GM12872 (cell line): ENCODE data around the gene LRRK1.

Experiments used
- TF ChIP-seq, protein P1 (sequence below): IDR thresholded peaks from 3 replicates; pipeline ENCODE4 v1.5.1; 2011; ENCODE audit warnings: low read depth, mild to moderate bottlenecking, low read length, moderate library complexity; ENCODE audit not compliant: insufficient read depth

The LRRK1 gene

DNA sequence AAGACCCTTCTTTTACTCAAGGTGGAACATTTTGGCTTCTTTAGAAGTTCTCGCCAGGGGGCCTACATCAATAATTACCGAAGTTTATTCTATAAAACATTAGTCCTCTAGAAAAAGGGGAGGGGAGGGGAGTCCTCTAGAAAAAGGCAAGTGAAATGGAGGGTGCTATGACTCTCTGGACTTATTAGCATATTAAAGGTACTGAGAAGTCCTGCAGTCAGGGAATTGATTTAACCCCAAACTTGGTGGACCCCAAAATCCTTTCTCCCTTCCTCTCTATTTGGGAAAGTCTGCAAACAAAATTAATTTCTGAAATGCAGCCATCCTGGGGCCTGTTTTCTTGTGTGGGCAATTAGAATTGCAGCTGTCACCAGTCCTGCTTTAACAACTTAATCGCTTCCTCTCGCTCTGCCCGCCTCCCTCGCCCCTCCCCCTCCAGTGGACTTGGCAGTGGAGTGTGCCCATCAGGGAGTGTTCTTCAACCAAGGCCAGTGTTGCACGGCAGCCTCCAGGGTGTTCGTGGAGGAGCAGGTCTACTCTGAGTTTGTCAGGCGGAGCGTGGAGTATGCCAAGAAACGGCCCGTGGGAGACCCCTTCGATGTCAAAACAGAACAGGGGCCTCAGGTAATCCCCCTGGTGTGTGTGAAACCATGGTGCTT is 18.9 kb upstream of the LRRK1 start:
- TF ChIP-seq, protein P1, sequence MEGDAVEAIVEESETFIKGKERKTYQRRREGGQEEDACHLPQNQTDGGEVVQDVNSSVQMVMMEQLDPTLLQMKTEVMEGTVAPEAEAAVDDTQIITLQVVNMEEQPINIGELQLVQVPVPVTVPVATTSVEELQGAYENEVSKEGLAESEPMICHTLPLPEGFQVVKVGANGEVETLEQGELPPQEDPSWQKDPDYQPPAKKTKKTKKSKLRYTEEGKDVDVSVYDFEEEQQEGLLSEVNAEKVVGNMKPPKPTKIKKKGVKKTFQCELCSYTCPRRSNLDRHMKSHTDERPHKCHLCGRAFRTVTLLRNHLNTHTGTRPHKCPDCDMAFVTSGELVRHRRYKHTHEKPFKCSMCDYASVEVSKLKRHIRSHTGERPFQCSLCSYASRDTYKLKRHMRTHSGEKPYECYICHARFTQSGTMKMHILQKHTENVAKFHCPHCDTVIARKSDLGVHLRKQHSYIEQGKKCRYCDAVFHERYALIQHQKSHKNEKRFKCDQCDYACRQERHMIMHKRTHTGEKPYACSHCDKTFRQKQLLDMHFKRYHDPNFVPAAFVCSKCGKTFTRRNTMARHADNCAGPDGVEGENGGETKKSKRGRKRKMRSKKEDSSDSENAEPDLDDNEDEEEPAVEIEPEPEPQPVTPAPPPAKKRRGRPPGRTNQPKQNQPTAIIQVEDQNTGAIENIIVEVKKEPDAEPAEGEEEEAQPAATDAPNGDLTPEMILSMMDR = no peak

GRCh38 chr15:100900795-100901169 is 18.4 kb upstream of the LRRK1 start:
- TF ChIP-seq, protein P1 = no peak

DNA sequence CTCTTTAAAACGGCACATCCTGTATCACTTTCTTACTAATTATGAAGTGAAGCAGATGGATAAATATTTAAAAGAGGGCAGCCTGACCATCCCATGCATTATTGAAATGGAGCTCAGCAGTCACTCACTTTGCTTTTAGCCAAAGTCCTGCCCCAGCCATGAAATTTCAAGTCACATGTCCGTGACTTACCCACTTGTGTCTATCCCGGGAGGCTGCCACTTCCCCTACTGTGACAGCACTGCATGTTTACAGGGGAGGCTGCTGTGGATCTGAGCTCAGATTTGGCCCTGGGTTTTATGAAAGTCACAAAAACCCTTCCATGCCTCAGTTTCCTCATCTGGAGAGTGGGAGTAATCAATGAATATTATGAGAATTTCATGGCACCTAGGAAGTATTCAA is 17.9 kb upstream of the LRRK1 start:
- TF ChIP-seq, protein P1 = no peak

GRCh38 chr15:100901702-100902435 is 17.3 kb upstream of the LRRK1 start:
- TF ChIP-seq, protein P1 = no peak

DNA sequence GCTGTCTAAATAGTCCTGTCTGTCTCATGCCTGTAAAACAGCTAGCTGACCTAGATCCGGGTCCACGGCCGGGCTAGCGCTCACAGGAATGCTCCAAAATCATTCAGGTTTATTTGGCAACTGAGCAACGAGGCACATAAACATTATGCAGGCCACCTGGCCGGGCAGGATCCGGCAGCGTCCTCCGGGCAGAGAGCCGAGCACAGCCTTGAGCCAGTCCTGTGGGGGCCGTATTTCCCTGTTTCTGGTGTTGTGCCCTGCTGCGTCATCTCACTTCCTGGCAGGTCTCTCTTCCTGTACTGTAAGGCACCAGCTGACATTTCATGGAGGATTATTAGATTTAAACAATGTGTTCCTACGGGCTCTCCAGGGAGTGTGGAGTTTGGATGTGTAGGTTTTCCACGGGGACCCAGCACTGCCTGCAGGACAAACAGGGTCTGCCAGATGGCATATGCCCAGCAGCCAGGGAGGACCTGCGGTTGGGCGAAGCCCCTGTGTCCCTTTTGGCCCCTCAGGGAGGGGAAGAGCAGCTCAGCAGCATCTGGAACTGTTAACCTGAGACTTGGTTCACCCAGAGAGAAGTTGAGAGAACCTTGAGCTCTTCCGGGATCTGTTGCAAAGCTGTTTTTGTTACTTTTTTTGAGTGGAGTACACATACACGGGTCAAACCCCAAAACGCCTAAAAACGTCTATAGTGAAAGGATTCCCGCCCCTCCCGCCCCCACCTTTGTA is 16.6 kb upstream of the LRRK1 start:
- TF ChIP-seq, protein P1 = no peak

GRCh38 chr15:100903168-100903554 is 16.0 kb upstream of the LRRK1 start:
- TF ChIP-seq, protein P1 = no peak

DNA sequence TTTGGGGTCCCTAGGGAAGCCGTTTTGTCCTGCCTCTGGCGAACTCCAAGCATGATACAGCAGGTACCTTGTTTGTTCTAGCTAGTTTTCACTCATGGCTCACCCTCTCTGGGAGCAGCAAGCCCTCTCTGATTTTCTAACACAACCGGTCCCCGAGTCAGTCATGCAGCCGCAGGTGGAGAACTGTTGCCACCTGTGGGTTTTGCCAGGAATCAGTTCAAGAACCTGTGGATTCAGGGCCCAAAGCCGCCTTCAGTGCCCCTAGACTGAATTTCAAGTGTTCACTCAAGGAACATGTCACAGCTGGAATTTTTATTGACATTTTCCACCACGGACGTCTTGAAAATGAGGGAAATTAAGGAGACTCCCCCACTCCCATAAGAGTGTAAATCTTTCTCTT is 13.3 kb upstream of the LRRK1 start:
- TF ChIP-seq, protein P1 = no peak
